ENCODE measurements around the gene GP9.

DNA sequence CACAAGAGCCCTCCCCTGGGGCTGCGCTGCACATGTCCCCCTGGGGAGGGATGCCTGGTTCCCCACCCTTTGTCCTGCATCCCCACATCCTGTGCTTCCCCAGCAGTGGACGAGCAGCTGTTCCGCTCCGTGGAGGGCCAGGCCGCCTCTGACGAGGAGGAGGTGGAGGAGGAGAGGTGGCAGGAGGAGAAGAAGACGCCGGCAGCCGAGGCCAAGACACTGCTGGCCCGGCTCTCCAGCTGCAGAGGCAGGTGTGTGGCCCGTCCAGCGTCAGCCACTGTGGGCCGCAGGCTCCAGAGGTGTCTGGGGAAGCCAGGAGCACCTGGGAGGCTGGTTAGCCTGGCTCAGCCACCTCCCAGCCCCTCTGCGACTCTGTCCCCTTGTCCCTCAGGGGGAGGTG lies 27.9 kb upstream of the GP9 start:
- TF ChIP-seq, protein P1, sequence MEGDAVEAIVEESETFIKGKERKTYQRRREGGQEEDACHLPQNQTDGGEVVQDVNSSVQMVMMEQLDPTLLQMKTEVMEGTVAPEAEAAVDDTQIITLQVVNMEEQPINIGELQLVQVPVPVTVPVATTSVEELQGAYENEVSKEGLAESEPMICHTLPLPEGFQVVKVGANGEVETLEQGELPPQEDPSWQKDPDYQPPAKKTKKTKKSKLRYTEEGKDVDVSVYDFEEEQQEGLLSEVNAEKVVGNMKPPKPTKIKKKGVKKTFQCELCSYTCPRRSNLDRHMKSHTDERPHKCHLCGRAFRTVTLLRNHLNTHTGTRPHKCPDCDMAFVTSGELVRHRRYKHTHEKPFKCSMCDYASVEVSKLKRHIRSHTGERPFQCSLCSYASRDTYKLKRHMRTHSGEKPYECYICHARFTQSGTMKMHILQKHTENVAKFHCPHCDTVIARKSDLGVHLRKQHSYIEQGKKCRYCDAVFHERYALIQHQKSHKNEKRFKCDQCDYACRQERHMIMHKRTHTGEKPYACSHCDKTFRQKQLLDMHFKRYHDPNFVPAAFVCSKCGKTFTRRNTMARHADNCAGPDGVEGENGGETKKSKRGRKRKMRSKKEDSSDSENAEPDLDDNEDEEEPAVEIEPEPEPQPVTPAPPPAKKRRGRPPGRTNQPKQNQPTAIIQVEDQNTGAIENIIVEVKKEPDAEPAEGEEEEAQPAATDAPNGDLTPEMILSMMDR (IDR thresholded peaks at IDR 0.05) = no peak
- TF ChIP-seq POLR2A (IDR thresholded peaks at IDR 0.05) = no peak

All from heart left ventricle (tissue), 13 donors.